CD4-positive, alpha-beta T cell treated with Interferon alpha-2 for 1 hour (primary cell): Measurements from ENCODE around the gene RPS6KL1.
"Not testable (repeated sequence)": the region's sequence is repeated elsewhere in the genome, so short reads cannot be mapped to it uniquely, and the experiment has no call there.

Experiments used
- DNase-seq, 2 donors: peaks; one replicate each; pipeline ENCODE4 v3.0.0-alpha.2; 2020 to 2022

Gene RPS6KL1

DNA sequence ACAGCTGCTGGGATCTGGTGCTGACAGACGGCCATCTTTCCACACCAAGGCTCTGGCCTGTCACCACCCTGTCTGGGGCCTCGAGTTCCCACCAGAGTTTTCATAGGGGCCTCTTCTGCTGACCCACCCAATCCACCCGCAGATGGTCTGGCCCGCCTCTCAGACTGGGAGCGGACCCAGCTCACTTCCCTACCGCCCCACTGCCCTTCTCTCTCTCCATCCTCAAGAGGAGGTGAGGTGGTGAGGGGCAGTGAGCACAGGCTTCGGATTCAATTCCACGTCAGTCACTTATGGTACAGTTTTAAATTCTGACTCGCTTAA lies 12.3 kb upstream of the RPS6KL1 start:
- no peak for DNase-seq

DNA sequence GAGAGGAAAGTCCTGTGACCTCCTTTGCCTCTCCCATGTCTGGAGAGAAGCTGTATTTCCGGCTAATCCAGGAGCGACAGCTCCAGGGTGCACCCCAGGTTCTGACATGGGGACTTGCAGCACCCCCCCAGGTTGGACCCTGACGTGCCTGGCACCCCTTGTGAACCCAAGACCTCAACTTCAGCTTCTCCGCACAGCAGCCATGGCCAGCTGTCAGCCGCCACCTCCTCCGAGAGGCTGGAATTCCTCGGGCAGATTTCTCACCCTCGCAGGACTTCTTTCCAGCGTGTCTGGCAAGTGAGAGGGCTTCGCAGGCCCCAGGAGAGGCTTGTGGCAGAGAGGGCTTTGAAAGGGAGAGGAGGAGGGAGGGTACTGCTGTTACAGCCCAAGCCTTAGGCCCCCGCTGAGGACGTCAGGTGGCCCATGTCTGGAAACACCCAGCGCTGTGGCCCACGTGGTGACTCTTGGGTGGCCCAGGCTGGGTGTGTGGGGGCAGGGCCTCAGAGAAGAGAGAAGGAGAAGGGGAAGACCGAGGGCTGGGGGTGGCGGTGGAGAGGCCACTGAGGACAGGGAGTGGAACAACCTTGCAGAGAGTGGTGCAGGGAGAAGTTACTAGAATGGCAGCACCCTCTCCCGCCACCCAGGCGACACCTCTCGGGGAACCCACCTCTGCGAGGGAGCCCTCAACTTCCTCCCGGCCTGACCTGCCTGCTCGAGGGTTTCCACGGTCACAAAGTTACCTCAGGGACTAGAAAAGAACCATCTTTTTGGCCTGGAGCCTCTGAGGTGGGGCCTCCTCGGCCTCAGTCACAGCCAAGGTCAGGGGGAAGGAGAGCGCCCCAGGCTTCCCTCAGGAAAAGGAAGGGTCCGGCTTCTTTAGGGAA lies 11.7 kb upstream of the RPS6KL1 start:
- no peak for DNase-seq

DNA sequence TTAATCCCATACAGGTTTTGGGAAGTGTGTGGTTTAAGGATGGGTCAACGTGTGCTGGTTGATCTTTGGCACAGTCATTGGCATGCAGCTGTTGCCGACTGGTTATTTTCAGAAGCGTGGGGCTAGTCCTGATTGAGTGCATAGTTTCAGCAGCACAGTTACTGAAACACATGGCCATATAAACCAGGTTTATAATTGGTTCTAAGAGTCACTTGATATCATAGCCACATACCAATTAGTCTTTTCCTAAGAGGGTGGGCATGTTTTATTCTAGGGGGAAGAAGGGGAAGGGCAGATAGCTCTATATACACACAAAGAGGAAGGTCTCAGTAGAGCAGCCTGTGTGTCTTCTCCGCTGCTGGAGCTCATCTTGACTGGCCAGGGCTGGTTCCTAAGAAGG lies 11.0 kb upstream of the RPS6KL1 start:
- no peak for DNase-seq

DNA sequence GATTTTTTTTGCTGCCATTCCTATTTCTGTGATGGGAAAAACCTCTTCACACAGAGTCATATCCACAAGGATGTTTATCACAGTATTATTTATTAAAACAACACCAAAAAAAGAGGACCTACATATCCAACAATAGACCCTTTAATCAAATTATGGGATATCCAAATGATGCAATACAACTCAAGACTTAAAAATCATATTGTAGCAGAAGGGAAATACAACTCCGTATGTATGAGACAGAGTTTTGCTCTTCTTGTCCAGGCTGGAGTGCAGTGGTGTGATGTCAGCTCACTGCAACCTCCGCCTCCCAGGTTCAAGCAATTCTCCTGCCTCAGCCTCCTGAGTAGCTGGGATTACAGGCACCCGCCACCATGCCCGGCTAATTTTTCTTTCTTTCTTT lies 9.9 kb upstream of the RPS6KL1 start:
- DNase-seq, result not testable (repeated sequence)

DNA sequence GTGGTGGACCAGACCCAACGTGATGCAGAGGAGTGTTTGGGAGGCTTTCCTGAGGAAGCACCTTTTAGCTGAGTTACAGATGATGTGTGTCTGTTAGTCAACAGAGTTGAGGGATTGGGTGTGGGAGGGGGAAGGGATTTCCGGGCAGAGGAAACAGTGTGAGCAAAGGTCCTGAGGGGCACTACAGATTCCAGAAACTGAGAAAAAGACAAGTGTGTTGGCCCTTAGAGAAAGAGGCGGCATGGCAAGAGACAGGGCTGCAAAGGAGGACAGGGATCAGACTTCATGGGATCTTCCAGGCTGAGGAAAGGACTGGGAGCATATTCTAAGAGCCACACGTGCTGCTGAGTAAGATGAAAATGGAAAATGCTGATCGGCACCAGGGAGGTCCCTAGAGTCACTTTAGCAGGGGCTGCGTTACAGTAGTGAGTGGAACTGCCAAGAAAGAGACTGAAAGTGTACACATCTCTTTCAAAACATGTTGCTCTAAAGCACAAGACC lies 9.4 kb upstream of the RPS6KL1 start:
- no peak for DNase-seq

DNA sequence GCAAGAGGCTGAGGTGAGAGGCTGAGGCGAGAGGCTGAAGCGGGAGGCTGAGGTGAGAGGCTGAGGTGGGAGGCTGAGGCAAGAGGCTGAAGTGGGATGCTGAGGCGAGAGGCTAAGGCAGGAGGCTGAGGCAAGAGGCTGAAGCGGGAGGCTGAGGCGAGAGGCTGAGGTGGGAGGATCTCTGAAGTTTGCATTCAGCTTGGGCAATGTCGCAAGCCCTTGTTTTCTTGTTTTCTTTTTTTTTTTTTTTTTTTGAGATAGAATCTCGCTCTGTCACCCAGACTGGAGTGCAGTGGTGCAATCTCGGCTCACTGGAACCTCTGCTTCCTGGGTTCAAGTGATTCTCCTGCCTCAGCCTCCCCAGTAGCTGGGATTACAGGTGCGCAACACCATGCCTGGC lies 8.7 kb upstream of the RPS6KL1 start:
- DNase-seq, result not testable (repeated sequence)

DNA sequence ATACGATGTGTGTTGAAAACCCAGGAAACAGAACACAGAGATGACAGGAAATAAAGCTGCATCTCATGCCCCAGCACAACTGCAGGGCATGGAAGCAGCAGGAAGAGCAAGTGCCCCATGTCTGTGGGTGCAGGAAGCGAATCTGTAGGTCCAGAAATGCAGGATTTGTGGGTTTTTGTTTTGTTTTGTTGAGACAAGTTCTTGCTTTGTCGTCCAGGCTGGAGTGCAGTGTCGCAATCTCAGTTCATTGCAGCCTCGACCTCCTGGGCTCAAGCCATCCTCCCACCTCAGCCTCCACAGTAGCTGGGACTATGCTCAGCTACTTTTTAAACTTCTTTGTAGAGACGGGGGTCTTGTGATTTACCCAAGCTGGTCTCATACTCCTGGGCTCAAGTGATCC lies 6.2 kb upstream of the RPS6KL1 start:
- DNase-seq, result no peak

DNA sequence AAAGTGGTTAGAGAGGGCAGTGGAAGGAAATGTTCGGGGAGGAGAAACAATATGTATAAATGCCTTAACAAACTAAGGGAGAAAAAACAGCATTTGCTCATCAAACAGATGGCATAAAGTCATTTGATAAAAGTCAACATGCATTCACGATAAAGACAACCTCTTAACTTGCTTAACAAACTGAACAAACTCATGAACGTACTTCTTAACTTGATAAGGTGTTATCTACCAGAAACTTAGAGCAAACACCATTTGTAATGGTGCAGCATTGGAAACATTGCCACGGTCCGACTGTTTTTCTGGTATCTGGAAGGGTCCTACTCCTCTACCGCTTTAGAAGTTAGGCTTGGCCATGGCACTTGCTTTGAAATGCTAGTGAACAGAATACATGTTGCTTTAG lies 4.2 kb upstream of the RPS6KL1 start:
- DNase-seq, result no peak

DNA sequence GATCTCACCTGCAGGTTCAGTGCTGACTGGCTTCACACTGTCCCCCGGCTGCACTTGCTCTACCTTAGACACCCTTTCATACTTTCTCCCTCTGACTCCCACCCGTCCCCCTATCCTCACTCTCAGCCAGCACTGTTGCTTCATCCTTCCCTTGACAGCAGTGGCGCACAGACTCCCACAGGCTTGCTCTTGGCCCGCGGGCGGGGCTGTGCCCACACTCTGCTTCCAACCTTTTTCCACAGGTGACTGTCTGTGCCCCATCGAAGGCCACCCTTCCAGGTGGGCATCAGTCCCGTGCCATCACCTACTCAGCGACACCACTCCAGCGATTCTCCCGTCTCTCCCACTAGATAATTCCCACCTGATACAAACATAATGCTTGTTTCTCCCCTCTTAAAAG lies 1.0 kb upstream of the RPS6KL1 start:
- no peak for DNase-seq

DNA sequence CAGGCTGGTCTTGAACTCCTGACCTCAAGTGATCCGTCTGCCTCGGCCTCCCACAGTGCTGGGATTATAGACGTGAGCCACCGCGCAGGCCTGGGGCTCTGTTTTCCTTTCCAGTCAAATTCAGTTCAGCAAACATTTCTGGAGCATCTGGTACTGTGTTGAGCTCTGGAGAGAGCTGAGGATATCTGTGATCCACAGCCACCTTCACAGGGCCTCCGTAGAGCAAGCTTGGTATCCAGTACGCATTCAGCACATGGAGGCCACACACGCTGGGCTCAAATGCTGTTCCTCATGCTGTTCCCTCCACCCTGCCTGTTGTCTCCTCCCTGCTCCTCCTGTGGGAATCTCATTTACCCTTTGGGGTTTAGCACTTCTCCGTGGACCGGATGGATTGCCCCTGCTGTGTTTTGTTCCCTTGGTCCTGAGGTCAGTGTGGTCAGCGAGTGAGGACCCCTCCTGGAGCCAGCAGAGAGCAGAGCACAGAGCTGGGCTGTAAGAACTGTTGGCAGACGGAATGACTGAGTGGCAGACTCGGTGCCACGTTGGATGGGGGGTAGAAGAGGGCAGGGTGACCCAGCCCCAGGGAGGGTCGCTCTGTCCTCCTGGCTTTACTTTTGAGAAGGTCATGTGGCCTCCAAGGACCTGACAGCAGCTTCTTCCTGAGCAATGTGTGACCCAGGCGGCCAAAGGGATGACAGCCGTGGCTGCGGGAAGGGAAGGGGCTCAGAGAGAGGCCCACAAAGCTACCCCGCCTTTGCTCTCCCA lies 891 bp downstream of the RPS6KL1 start:
- no peak for DNase-seq

DNA sequence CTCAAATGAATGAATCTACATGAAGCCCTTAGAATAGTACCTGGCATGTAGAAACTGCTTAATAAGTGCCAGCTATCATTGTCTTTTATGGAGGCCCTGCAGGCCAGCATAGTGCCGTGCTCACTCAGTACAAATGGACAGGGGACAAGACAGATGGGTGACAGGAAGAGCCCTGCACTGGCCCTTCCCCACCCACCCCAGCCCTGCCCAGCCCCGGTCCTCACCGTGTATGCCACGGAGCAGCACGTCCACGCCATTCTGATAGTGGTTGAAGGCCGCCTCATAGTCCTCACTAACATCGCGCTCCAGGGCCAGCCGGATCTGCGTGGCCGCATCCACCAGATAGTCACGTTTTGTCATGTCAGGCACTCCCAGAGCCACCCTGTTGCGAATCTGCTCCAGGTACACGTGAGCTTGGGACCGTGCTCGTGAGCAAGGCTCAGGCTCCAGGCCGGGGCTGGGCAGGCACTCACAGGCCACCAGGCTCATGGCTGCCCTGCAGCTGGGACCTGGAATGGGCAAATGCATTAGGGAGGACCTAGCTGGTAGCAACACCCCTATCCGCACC lies 1.9 kb downstream of the RPS6KL1 start:
- no peak for DNase-seq

DNA sequence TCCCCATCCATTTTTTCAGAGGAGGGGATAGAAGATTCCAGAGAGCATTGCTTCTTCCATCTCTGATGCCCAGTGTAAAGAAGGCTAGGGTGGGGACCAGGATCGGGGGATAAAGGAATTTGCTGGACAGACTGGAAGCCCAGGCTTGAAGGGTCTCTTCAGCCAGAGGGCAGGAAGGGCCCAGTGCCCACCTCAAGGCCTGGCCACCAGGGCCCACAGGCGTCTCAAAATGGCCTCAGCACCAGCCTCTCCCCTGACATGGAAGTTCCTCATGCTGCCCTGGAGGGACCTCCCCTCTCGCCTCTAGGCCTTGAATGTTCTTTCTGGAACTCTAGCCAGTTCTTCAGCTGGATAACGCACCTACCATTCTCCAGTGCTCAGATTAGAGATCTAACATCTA lies 2.8 kb downstream of the RPS6KL1 start:
- no peak for DNase-seq

DNA sequence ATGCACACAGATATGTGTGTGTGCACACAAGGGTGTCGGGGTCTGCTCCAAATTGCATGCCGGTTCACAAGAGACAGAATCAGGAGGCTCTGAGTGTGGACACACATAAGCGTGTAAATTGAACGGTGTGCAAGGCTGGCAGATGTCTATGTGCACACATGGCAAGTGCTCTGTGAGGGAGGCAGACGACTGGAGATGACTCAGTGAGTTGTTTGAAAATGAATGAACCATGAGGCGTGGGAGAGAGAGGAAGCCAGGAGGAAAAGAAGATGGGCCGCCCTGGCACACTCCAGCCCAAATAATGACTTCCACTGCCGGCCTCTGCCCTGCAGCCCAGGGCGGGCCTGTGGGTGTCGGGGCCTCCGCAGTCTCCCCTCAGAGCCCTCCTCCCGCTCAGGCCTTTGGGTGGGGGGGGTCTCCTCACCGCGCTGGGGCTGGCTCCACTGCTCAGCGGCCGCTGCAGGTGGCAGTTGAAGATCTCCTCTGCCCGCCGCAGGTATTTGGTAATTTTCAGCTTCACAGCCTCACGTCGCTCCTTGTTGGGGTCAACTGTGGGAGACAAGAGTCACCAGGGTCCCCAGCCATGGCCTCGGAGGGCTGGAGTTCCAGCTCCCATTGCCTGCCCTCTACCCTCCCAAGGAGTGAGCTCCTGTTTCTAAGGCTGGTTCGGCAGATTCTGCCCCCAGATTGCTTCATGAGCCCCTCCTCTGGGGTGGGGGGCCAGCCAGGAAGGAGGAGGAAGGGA lies 3.5 kb downstream of the RPS6KL1 start:
- DNase-seq, result no peak

DNA sequence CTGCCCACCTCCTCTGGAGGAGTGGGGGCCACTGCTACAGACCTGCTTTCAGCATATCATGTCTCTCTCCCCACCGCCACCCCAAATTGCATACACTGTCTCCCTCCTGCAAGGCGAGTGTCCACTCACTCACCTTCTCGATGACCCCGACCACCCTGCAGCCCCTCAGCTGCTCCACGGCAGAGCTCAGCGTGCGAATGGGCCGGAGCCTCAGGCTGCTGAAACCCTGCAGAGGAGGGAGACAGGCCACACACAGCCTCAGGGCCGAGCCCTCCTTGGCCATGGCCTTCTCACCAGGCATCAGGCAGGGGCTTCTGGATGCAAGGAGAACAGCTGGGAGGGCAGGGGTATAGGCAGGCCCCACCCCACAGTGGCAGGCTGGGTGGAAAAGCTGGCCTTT lies 4.7 kb downstream of the RPS6KL1 start:
- DNase-seq, result no peak

DNA sequence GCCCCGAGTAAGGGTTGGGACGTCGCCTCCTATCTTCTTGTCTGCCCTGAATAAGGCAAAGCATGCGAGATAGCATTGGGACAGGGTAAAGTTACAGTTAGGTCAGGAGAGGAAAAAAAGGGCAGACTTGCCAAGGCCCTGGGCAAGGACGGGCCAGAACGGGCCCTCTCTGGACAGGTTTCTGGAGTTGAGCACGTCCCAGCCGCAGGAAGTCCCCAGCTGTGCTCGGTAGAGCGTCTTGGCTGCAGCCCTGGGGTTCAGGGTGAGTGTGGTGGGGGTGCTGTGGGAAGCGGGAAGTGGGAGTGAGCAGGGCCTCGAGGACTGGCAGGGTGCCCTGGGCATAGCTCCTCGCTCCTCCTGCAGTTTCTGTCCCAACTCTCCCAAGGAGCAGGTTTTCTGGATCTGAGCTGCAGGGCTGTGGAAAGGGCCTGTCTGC lies 5.4 kb downstream of the RPS6KL1 start:
- DNase-seq, result no peak

DNA sequence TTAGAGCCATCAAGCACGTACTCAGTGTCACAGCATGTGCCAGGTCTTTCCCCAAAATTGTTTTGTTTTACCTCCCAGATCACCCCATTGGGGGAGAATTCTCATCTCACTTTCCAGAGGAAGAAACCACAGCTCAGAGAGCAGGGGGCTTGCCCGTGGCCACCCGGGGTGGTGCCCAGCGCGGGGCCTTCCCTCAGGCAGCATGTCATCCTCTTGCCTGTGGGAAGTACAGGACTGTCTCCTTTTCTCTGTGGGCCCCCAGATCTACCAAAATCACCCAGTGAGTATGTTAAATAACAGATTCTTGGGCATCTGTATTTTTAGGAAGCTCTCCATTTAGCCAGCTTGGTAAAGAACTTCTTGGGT lies 5.9 kb downstream of the RPS6KL1 start:
- no peak for DNase-seq

DNA sequence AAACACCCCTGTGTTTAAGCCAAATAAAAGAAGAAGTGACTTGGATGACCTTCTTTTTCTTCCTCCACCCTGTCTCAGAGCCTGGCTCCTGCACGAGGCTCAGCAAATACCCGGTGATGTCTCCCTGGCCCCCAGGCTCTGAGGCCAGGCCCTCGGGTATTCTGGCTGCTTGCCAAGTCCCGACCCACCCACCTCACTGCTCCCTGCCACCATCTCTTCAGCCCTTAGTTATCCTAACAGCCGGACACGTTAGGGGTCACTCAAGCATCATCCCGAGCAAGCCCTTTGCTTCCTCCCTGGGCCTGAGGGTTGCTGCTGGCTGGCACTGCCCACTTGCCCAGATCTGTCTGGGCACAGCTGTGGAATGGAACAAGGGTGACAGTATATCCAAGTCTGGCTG lies 7.2 kb downstream of the RPS6KL1 start:
- no peak for DNase-seq

DNA sequence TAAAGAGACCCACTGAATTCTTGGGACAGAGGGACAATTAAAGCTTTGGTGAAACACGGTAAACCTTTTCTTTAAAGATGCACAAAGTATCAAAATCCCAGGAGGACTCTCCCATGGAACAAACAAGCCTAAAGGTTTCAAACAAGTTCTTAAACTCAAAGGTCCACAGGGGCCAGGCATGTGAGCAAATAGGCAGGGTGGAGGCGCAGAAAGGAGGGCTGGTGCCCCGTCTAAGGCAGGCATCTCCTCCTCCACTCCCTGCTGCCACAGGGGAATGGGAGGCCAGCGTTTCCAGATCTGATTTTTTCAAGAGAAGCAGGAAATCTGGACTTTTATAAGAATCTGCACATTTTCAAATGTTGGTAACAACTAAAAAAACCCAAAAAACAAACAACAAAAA lies 7.6 kb downstream of the RPS6KL1 start:
- no peak for DNase-seq

DNA sequence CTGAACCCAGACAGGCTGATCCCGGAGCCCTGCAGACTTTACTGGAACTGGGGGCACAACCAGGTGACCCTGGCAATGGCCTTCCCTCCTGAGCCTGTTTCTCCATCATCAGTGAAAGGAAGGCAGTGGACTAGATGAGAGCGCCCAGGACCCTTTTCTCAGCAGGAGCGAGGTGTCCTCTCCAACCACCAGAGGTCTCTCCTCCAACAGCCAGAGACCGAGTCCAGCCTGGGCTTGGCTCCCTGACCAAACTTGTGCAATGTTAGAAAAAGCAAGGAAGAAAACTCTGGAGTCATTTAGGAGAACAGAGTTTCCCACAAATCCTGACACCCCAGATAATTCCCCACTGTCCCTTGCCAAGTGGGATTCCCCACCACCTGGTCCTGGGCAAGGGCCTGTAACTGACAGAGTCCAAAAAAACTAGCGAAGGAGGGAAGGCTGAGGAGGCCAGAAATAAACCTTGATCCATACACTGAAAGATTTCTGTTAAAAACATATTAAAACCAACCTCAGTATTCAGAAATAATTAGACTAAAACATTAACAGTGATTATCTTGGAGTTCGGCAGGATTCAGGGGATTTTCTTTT lies 9.0 kb downstream of the RPS6KL1 start:
- DNase-seq, result peak in 1 of 2 donors; percentile 26

DNA sequence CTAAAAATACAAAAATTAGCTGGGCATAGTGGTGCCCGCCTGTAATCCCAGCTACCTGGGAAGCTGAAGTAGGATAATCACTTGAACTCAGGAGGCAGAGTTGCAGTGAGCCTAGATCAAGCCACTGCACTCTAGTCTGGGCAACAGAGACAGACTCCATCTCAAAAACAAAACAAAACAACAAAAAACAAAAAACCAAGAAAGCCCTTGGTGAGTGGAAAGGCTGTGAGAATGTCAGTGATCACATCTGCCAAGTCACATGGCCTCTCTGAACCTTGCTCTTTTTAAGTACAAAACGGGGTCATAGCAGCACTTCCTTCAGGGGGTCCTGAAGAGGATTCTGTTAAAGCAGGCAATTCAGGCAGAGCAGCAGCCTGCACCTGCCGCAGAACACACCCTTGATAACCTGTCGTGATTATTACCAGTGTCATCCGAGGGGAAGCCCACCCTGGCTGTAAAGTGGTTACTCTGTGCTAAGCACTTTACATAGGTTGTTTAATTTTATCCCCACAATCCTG lies 9.6 kb downstream of the RPS6KL1 start:
- DNase-seq, result no peak

DNA sequence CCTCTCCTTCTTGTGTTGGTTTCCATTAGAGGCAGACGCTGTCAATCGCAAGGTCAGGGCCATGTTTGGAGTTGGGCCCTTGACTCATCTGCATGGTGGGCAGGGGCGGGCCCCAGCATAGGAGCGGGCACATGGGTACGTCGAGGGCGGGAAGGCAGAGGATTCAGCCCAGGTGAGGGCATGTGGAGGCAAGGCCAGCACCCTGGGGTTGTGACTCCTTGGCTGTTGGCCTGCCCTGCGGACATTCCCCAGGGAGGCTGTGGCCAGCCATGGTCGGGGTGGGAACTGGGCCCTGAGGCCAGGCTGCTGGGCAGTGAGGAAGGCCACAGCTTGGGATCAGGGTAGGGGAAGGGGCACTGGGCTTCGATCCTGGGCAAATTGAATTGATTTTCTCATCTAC lies 10.3 kb downstream of the RPS6KL1 start:
- DNase-seq, result no peak

DNA sequence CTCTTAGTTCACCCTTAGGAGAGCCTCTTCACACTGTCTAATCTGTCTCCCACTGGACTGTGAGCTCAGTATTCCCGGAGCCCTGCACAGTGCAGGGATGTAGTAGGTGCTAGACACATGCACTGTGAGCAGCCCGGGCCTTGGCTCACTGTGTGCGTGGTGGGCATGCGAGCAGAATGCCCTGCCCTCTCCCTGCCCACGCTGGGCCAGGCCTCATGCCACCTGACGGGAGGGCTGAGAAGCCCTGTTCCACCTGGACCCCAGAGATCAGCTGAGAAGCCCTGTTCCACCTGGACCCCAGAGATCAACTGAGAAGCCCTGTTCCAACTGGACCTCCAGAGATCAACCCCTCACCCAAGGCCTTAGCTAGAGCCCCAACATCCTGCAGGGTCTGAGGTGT lies 10.9 kb downstream of the RPS6KL1 start:
- DNase-seq, result no peak

DNA sequence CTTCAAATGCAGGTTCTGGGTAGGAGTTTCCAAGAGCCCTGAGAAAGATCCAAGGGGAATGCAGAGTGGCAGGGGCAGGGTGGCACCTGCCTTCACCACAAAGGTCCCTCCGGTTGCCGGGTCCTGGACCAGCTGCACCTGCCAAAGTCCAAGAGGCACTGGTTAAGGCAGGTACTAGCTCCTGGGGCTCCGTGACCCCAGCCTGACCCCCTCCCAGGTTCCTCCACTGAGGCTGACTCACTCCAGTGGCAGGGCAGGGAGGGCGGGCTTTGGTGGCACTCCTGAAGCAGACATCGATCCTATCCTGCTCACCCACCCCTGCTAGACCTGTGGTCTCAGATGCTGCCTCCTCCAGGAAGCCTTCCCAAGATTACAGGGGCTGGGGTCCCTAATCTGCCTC lies 11.4 kb downstream of the RPS6KL1 start:
- DNase-seq, result no peak
